ENCODE results near the gene TTC33.

DNA sequence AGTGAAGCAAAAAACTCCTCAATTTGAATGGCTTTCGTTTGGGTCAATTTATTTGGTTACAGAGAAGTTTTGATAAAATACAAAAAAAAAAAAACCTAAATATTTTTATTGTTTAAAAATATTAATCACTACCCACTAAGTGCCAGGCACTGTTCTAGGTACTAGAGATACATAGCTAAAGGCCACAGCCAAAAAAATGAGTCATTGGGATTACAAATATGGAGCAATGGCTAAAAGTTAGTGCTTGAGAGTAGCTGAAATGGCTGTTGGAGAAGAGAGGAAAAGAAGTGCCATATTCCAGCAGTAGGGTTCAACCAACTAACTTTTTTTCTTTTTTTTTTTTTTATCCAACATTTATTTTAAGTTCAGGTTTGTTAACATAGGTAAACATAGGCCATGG lies 206.1 kb downstream of the TTC33 start:
- TF ChIP-seq, protein P1, sequence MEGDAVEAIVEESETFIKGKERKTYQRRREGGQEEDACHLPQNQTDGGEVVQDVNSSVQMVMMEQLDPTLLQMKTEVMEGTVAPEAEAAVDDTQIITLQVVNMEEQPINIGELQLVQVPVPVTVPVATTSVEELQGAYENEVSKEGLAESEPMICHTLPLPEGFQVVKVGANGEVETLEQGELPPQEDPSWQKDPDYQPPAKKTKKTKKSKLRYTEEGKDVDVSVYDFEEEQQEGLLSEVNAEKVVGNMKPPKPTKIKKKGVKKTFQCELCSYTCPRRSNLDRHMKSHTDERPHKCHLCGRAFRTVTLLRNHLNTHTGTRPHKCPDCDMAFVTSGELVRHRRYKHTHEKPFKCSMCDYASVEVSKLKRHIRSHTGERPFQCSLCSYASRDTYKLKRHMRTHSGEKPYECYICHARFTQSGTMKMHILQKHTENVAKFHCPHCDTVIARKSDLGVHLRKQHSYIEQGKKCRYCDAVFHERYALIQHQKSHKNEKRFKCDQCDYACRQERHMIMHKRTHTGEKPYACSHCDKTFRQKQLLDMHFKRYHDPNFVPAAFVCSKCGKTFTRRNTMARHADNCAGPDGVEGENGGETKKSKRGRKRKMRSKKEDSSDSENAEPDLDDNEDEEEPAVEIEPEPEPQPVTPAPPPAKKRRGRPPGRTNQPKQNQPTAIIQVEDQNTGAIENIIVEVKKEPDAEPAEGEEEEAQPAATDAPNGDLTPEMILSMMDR (IDR thresholded peaks at IDR 0.05): no peak
- TF ChIP-seq POLR2A (IDR thresholded peaks at IDR 0.05) (no peak), POLR2AphosphoS5 (IDR thresholded peaks at IDR 0.05) (no peak), EP300 (IDR thresholded peaks at IDR 0.05) (no peak)

Measured in suprapubic skin (tissue), 4 donors.